C1 segment of cervical spinal cord (tissue), 14 donors: Measurements from ENCODE around the gene ZNF48.

ENCODE experiments used
- DNase-seq, 14 donors: peaks; one replicate each; lab custom pipeline; 2025; lab: John Stamatoyannopoulos, UW

Gene ZNF48

GRCh38 chr16:30407102-30407803 is 12.0 kb downstream of the ZNF48 start, which contains the start of gene ZNF771:
TSS of gene ZNF771 (plus strand) at chr16:30407606. CDS start at chr16:30408054, 448 bp downstream.
- DNase-seq, result peak in 13 of 14 donors; percentile 44 to 93 (median 87)

DNA sequence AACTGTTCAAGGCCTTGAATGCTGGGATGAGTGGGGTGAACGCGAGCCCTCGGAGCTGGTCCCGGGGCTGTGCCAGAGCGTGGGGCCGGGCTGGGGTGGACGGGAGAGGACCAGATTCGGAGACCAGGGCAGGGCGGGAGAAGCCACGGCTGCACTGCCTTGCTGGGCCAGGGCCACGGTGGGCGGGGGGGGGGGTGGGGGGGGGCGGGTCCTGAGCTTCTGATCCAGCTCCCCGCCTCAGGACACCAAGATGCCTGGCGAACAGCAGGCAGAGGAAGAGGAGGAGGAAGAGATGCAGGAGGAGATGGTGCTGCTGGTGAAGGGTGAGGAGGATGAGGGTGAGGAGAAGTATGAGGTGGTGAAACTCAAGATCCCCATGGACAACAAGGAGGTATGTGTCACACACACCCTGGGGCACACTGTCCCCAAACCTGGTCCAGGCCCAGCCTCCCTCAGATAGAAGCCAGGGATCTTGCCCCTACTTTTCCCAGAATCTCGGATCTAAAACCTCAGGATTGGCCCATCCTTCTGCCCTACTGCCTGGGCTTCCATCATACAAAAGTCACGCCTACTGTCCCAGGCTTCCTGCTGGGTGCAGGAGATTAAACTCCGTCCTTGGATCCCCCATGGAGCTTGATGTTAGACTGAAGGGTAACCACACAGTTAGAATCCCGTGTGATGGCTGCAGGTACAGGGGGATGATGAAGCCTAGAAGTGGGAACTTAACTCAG is 12.7 kb downstream of the ZNF48 start:
- DNase-seq, result peak in 1 of 14 donors; percentile 13

DNA sequence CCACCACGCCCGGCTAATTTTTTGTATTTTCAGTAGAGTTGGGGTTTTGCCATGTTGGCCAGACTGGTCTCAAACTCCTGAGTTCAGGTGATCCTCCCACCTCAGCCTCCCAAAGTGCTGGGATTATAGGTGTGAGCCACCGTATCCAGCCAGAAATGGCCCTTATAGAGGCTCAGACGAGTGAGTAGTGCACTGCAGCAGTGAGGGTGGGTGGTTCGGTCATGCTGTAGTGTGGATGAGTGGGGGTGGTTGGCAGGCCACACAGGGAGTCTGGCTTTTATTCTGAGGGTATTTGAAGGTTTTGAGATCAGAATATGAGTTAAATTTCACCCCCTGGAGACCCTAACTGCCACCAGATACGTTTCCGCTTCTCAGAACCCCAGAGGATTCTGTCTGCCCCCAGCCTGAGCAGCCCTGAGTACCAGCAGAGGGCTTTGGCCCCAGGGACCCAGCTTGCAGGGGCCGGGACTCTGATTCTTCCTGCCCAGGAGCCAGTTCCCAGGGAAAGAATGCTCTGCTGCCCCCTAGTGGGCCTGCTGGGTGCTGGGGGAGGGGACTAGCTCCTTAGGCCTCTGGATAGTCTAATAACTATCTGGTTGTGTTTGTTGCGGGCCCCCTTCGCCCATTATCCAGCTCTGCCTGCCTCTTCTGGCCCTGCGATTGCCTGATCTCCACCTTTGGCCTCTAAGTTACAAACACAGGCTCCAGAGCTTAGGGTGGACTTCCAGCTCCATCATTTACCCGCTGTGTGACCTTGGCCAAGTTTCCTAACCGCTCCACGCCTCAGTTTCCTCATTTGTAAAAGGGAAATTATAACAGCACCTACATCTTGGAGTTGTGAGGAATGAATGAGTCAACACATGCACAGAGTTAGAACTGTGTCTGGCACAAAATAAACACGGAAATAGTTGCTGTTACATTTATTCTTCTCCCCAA is 14.2 kb downstream of the ZNF48 start:
- DNase-seq, result peak in 13 of 14 donors; percentile 16 to 90 (median 81)

DNA sequence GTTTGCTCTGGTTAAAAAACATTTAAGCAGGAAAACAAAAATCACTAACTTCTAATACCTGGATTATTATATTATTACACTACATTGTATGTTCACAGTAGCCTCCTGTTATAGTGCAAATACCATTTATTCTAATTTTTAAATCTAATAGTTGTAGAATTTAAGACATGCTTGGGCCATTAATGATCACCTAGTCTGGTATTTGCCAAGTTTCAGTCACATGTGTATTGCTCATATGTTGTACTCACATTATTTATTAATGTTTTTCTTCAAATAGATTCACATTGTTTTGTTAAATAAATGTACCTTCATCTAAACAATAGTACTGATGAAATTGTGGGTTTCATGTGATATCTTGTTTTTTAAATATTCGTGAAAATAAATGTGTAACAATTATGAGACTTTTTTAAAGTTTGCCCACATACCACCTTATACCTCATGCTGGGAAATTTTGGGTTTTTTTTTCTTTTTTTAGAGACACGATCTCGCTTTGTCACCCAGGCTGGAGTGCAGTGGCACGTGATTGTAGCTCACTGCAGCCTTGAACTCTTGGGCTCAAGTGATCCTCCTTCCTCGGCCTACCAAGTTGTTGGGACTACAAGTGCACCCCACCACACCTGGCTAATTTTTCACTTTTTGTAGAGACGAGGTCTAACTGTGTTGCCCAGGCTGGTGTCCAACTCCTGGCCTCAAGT is 18.0 kb downstream of the ZNF48 start:
- no peak for DNase-seq

GRCh38 chr16:30414159-30414558 is 18.9 kb downstream of the ZNF48 start:
- no peak for DNase-seq

GRCh38 chr16:30416047-30416603 is 20.9 kb downstream of the ZNF48 start:
- DNase-seq, result no peak

GRCh38 chr16:30416624-30417528 is 21.7 kb downstream of the ZNF48 start:
- DNase-seq, result peak in 1 of 14 donors; percentile 12

GRCh38 chr16:30417529-30418349 is 22.5 kb downstream of the ZNF48 start:
- peak in 10 of 14 donors; percentile 21 to 86 (median 36) for DNase-seq

GRCh38 chr16:30418350-30419181 is 23.3 kb downstream of the ZNF48 start:
- DNase-seq, result no peak

GRCh38 chr16:30421010-30421409 is 25.8 kb downstream of the ZNF48 start:
- no peak for DNase-seq

- no peak for DNase-seq
Observed at GRCh38 chr16:30428055-30428454, 32.8 kb downstream of the ZNF48 start.

DNA sequence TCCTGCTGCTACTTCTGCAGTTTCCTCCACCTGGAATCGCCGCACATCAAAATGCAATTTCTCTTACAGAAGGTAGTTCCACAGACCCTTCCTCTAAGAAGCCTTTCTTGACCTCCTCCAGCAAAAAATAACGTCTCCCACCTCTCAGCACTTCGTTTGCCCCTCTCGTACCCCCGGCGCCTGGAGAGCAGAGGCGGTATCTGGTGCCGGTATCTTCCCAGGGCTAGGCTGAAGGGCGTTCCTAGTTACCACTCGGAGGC is 34.1 kb downstream of the ZNF48 start:
- DNase-seq, result no peak

GRCh38 chr16:30429678-30430427 is 34.6 kb downstream of the ZNF48 start, which contains the start of gene DCTPP1:
TSS of gene DCTPP1 (minus strand) at chr16:30430030. CDS start at chr16:30429980, 50 bp downstream.
- DNase-seq, result peak; percentile 31 to 99 (median 86)

- peak in 1 of 14 donors; percentile 53 for DNase-seq
Observed at GRCh38 chr16:30430428-30430970, 35.3 kb downstream of the ZNF48 start.

- DNase-seq, result no peak
Observed at GRCh38 chr16:30434852-30435251, 39.6 kb downstream of the ZNF48 start.

DNA sequence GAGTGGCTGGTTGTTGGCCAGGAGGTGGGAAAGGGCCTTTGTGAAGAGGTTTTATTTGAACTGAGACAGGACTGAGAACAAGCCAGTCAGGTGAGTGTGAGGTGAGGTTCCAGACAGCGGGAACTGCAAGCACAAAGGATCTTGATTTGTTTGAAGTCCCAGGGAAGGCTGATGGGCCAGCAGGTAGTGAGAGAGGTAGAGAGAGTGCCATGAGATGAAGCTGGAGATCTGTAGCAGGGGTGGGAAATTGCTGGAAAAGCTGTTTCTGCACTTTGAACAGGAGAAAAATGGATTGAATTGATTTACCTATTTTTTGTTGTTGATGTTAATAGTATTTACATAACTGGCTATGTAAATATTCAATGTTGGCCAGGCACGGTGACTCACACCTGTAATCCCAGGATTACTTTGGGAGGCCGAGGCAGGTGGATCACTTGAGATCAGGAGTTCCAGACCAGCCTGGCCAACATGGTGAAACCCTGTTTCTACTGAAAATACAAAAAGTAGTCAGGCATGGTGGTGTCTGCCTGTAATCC is 42.4 kb downstream of the ZNF48 start:
- DNase-seq, result no peak

- DNase-seq, result no peak
Observed at GRCh38 chr16:30438835-30439234, 43.6 kb downstream of the ZNF48 start.
